Measurements from ENCODE around the gene KDM4F.

KDM4F gene

GRCh38 chr11:95065336-95065735, 16.1 kb downstream of the KDM4F start:
- no peak for DNase-seq (ENCODE audit: low spot score)

GRCh38 chr11:95066716-95067038, 17.5 kb downstream of the KDM4F start, which contains the start of gene SRSF8:
TSS of gene SRSF8 (plus strand) at chr11:95066919. CDS start at chr11:95067227, 308 bp downstream.
- DNase-seq (ENCODE audit: low spot score), result no peak

- DNase-seq (ENCODE audit: low spot score), result peak; percentile 71
Observed at GRCh38 chr11:95067039-95067840, 18.0 kb downstream of the KDM4F start.

- no peak for DNase-seq (ENCODE audit: low spot score)
Observed at GRCh38 chr11:95067841-95068219, 18.6 kb downstream of the KDM4F start.

GRCh38 chr11:95068549-95068948, 19.3 kb downstream of the KDM4F start:
- peak; percentile 88 for DNase-seq (ENCODE audit: low spot score)

GRCh38 chr11:95070471-95070870, 21.2 kb downstream of the KDM4F start:
- no peak for DNase-seq (ENCODE audit: low spot score)

GRCh38 chr11:95072948-95073347, 23.7 kb downstream of the KDM4F start:
- DNase-seq (ENCODE audit: low spot score), result no peak

GRCh38 chr11:95074792-95075563, 25.8 kb downstream of the KDM4F start:
- DNase-seq (ENCODE audit: low spot score), result no peak

GRCh38 chr11:95076416-95076815, 27.2 kb downstream of the KDM4F start:
- no peak for DNase-seq (ENCODE audit: low spot score)

- DNase-seq (ENCODE audit: low spot score), result no peak
Observed at GRCh38 chr11:95076981-95077380, 27.8 kb downstream of the KDM4F start.

GRCh38 chr11:95078526-95078925, 29.3 kb downstream of the KDM4F start:
- no peak for DNase-seq (ENCODE audit: low spot score)

- DNase-seq (ENCODE audit: low spot score), result no peak
Observed at GRCh38 chr11:95081010-95081409, 31.8 kb downstream of the KDM4F start.

GRCh38 chr11:95081412-95081811, 32.2 kb downstream of the KDM4F start:
- DNase-seq (ENCODE audit: low spot score), result no peak

GRCh38 chr11:95082576-95083001, 33.4 kb downstream of the KDM4F start:
- DNase-seq (ENCODE audit: low spot score), result no peak

- peak; percentile 4 for DNase-seq (ENCODE audit: low spot score)
Observed at GRCh38 chr11:95084509-95084908, 35.3 kb downstream of the KDM4F start.

GRCh38 chr11:95085117-95085816, 36.0 kb downstream of the KDM4F start:
- DNase-seq (ENCODE audit: low spot score), result no peak

- no peak for DNase-seq (ENCODE audit: low spot score)
Observed at GRCh38 chr11:95086151-95086550, 36.9 kb downstream of the KDM4F start.

- no peak for DNase-seq (ENCODE audit: low spot score)
Observed at GRCh38 chr11:95086836-95087570, 37.8 kb downstream of the KDM4F start.

- DNase-seq (ENCODE audit: low spot score), result peak; percentile 28
Observed at GRCh38 chr11:95088946-95089619, 39.9 kb downstream of the KDM4F start.

GRCh38 chr11:95089620-95090542, 40.7 kb downstream of the KDM4F start, which contains the start of gene ENDOD1:
TSS of gene ENDOD1 (plus strand) at chr11:95089846. CDS start at chr11:95089928, 82 bp downstream.
- DNase-seq (ENCODE audit: low spot score), result peak; percentile 86
